ENCODE results near the gene CYP4B1. TPM values are rescaled to one million over a fixed set of nuclear protein-coding genes. Genes with fewer than 3 reads are reported as not detected.
"Not testable (repeated sequence)": the region's sequence is repeated elsewhere in the genome, so short reads cannot be mapped to it uniquely, and the experiment has no call there.

Gene CYP4B1
- not detected in 2 replicates for total RNA-seq (2014; rRNA removed; shearing (Covaris generic))

GRCh38 chr1:46798810-46799209, at the start of gene CYP4B1:
CYP4B1 (plus strand) TSS chr1:46799046; CDS start chr1:46799082, 36 bp downstream.
- DNase-seq = no peak
- H3K27me3 ChIP-seq = no peaks in the 10 kb centered on the region

GRCh38 chr1:46749404-46749803, 49.4 kb upstream of the CYP4B1 start:
- Histone ChIP-seq H3K27me3 (peaks cover 12% of the 10 kb centered on the region), H3K4me3 (no peak overlapping the region), H3K36me3 (no peaks in the 10 kb centered on the region), H3K4me1 (no peaks in the 10 kb centered on the region), H3K9me3 (replicated peaks) (no peaks in the 10 kb centered on the region), H3K27ac (no peak overlapping the region)
- DNase-seq = no peak

More at GRCh38 chr1:46798810-46799209, at the start of gene CYP4B1:
- no peak within 1 kb of the TSS for H3K4me3 ChIP-seq
- no peaks in the 10 kb centered on the region for H3K4me1 ChIP-seq
- no peaks in the 10 kb centered on the region for H3K9me3 ChIP-seq (replicated peaks)
- no peaks in the 10 kb centered on the region for H3K36me3 ChIP-seq
- no peak within 1 kb of the TSS for H3K27ac ChIP-seq

- H3K4me3 ChIP-seq = no peak overlapping the region
- H3K27ac ChIP-seq = no peak overlapping the region
- H3K9me3 ChIP-seq (replicated peaks) = no peaks in the 10 kb centered on the region
- H3K27me3 ChIP-seq = peaks cover 12% of the 10 kb centered on the region
- no peaks in the 10 kb centered on the region for H3K4me1 ChIP-seq
- no peaks in the 10 kb centered on the region for H3K36me3 ChIP-seq
- no peak for DNase-seq
Measured at GRCh38 chr1:46749921-46750404, 48.9 kb upstream of the CYP4B1 start.

- no peaks in the 10 kb centered on the region for H3K36me3 ChIP-seq
- H3K27me3 ChIP-seq = peaks cover 16% of the 10 kb centered on the region
- no peaks in the 10 kb centered on the region for H3K9me3 ChIP-seq (replicated peaks)
- no peaks in the 10 kb centered on the region for H3K4me1 ChIP-seq
- H3K4me3 ChIP-seq = no peak overlapping the region
- H3K27ac ChIP-seq = no peak overlapping the region
- no peak for DNase-seq
Measured at GRCh38 chr1:46753985-46754384, 44.9 kb upstream of the CYP4B1 start.

GRCh38 chr1:46754707-46755106, 44.1 kb upstream of the CYP4B1 start:
- H3K27me3 ChIP-seq = peaks cover 20% of the 10 kb centered on the region
- DNase-seq = not testable (repeated sequence)

GRCh38 chr1:46755121-46755520, 43.7 kb upstream of the CYP4B1 start:
- Histone ChIP-seq H3K36me3 (no peaks in the 10 kb centered on the region), H3K27ac (no peak overlapping the region)
- no peak for DNase-seq

More at GRCh38 chr1:46754707-46755106, 44.1 kb upstream of the CYP4B1 start:
- H3K36me3 ChIP-seq; H3K4me3 ChIP-seq; H3K27ac ChIP-seq; H3K4me1 ChIP-seq; H3K9me3 ChIP-seq (replicated peaks): not testable (repeated sequence)

GRCh38 chr1:46757247-46757955, 41.4 kb upstream of the CYP4B1 start:
- no peak for DNase-seq
- no peaks in the 10 kb centered on the region for H3K4me1 ChIP-seq

More at GRCh38 chr1:46755121-46755520, 43.7 kb upstream of the CYP4B1 start:
- peaks cover 16% of the 10 kb centered on the region for H3K27me3 ChIP-seq
- H3K9me3 ChIP-seq (replicated peaks) = no peaks in the 10 kb centered on the region
- H3K4me3 ChIP-seq = no peak overlapping the region
- H3K4me1 ChIP-seq = no peaks in the 10 kb centered on the region

GRCh38 chr1:46757956-46758528, 40.8 kb upstream of the CYP4B1 start:
- H3K36me3 ChIP-seq = no peaks in the 10 kb centered on the region
- no peak overlapping the region for H3K4me3 ChIP-seq
- peaks cover 8% of the 10 kb centered on the region; the same call in 1 of the 2 replicates for H3K27me3 ChIP-seq
- H3K9me3 ChIP-seq (replicated peaks) = no peaks in the 10 kb centered on the region
- H3K4me1 ChIP-seq = no peaks in the 10 kb centered on the region
- no peak for DNase-seq
- no peak overlapping the region for H3K27ac ChIP-seq

More at GRCh38 chr1:46757247-46757955, 41.4 kb upstream of the CYP4B1 start:
- Histone ChIP-seq H3K4me3 (no peak overlapping the region), H3K36me3 (no peaks in the 10 kb centered on the region), H3K27me3 (peaks cover 8% of the 10 kb centered on the region; the same call in 1 of the 2 replicates), H3K9me3 (replicated peaks) (no peaks in the 10 kb centered on the region), H3K27ac (no peak overlapping the region)

- H3K36me3 ChIP-seq = no peaks in the 10 kb centered on the region
- no peak overlapping the region for H3K27ac ChIP-seq
- DNase-seq = no peak
- H3K4me1 ChIP-seq = no peaks in the 10 kb centered on the region
- H3K4me3 ChIP-seq = no peak overlapping the region
- H3K27me3 ChIP-seq = peaks cover 8% of the 10 kb centered on the region
- no peaks in the 10 kb centered on the region for H3K9me3 ChIP-seq (replicated peaks)
Measured at GRCh38 chr1:46760558-46761166, 38.2 kb upstream of the CYP4B1 start.

GRCh38 chr1:46761740-46762139, 37.1 kb upstream of the CYP4B1 start:
- no peaks in the 10 kb centered on the region for H3K9me3 ChIP-seq (replicated peaks)
- no peaks in the 10 kb centered on the region for H3K4me1 ChIP-seq
- DNase-seq = no peak
- no peaks in the 10 kb centered on the region for H3K36me3 ChIP-seq
- H3K27ac ChIP-seq = no peak overlapping the region
- peaks cover 8% of the 10 kb centered on the region for H3K27me3 ChIP-seq
- H3K4me3 ChIP-seq = no peak overlapping the region

- no peaks in the 10 kb centered on the region for H3K36me3 ChIP-seq
- no peak overlapping the region for H3K27ac ChIP-seq
- no peaks in the 10 kb centered on the region for H3K4me1 ChIP-seq
- peaks cover under 1% of the 10 kb centered on the region; the same call in 1 of the 2 replicates for H3K27me3 ChIP-seq
- H3K9me3 ChIP-seq (replicated peaks) = no peaks in the 10 kb centered on the region
- no peak for DNase-seq
- no peak overlapping the region for H3K4me3 ChIP-seq
Measured at GRCh38 chr1:46764402-46764801, 34.4 kb upstream of the CYP4B1 start.

GRCh38 chr1:46767649-46768282, 31.1 kb upstream of the CYP4B1 start:
- H3K4me3 ChIP-seq = no peak overlapping the region
- no peaks in the 10 kb centered on the region for H3K36me3 ChIP-seq
- no peak overlapping the region for H3K27ac ChIP-seq
- H3K27me3 ChIP-seq = no peaks in the 10 kb centered on the region; the same call in 1 of the 2 replicates
- no peaks in the 10 kb centered on the region for H3K4me1 ChIP-seq
- no peak for DNase-seq
- H3K9me3 ChIP-seq (replicated peaks) = no peaks in the 10 kb centered on the region

- Histone ChIP-seq H3K9me3 (replicated peaks) (no peaks in the 10 kb centered on the region), H3K36me3 (no peaks in the 10 kb centered on the region), H3K27ac (no peak overlapping the region), H3K27me3 (no peaks in the 10 kb centered on the region; the same call in 1 of the 2 replicates), H3K4me3 (no peak overlapping the region), H3K4me1 (no peaks in the 10 kb centered on the region)
- no peak for DNase-seq
Measured at GRCh38 chr1:46768445-46768844, 30.4 kb upstream of the CYP4B1 start.

- H3K27me3 ChIP-seq = no peaks in the 10 kb centered on the region; the same call in 1 of the 2 replicates
- DNase-seq = no peak
Measured at GRCh38 chr1:46769028-46769740, 29.7 kb upstream of the CYP4B1 start.

More at GRCh38 chr1:46769028-46769740, 29.7 kb upstream of the CYP4B1 start:
- no peak overlapping the region for H3K27ac ChIP-seq
- H3K9me3 ChIP-seq (replicated peaks) = no peaks in the 10 kb centered on the region
- no peaks in the 10 kb centered on the region for H3K4me1 ChIP-seq
- H3K4me3 ChIP-seq = no peak overlapping the region
- no peaks in the 10 kb centered on the region for H3K36me3 ChIP-seq
